Measurements from ENCODE around the gene FRS2.

DNA sequence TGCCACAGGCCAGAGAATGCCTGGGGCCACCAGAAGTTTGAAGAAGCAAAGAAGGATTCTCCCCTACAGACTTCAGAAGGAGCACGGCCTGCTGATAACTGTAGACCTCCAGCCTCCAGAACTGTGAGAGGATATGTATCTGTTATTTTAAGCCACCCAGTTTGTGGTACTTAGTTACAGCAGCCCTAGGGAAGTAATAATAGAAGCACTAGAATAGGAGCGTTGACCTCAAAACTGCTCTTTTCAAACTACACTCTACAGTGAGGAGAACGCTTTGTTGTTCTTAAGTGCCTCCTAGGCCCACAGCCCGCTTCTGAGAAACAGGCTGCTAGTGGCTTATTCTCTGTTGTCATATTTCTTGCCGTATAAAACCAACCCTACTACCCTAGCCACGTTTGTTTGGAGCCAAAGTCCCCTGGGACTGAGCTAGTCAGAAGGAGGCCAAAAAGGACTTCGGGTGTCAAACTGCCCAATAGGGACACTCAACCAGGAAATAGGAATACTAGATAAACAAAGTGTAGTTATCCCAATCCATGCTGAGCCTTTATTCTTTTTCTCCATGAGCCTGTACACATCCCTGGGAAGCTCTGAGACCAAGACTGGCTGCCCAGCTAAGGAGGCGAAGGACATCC lies 38.5 kb upstream of the FRS2 start:
- TF ChIP-seq TAF1 (IDR thresholded peaks at IDR 0.05; ENCODE audit: borderline replicate concordance, insufficient read depth, low read length) (no peak), POLR2AphosphoS5 (IDR thresholded peaks at IDR 0.05; ENCODE audit: low read depth, low read length) (no peak)

All from PFSK-1 (cell line).